NCI-H146 treated with DMSO at 0.1 percent for 48 hours (cell line): Measurements from ENCODE around the gene TAF1D.

ENCODE experiments used
- DNase-seq: peaks from one replicate; lab custom pipeline; 2025; ENCODE audit not compliant: unreplicated experiment; lab: John Stamatoyannopoulos, UW

The TAF1D gene

GRCh38 chr11:93727985-93728791 is 13.1 kb downstream of the TAF1D start:
- no peak for DNase-seq

GRCh38 chr11:93724089-93724488 is 17.2 kb downstream of the TAF1D start:
- DNase-seq = no peak

- DNase-seq = no peak
Observed at GRCh38 chr11:93720522-93720921, 20.8 kb downstream of the TAF1D start.

- no peak for DNase-seq
Observed at GRCh38 chr11:93719310-93719709, 22.0 kb downstream of the TAF1D start.

- no peak for DNase-seq
Observed at GRCh38 chr11:93718057-93718563, 23.2 kb downstream of the TAF1D start.

GRCh38 chr11:93717501-93717900 is 23.8 kb downstream of the TAF1D start:
- DNase-seq = no peak

- DNase-seq = no peak
Observed at GRCh38 chr11:93715797-93716396, 25.4 kb downstream of the TAF1D start.

GRCh38 chr11:93712678-93713077 is 28.6 kb downstream of the TAF1D start:
- no peak for DNase-seq

- no peak for DNase-seq
Observed at GRCh38 chr11:93710239-93710638, 31.1 kb downstream of the TAF1D start.

GRCh38 chr11:93704237-93704636 is 37.1 kb downstream of the TAF1D start:
- no peak for DNase-seq

- DNase-seq = no peak
Observed at GRCh38 chr11:93700830-93701229, 40.5 kb downstream of the TAF1D start.

GRCh38 chr11:93697611-93698010 is 43.7 kb downstream of the TAF1D start:
- DNase-seq = no peak

- no peak for DNase-seq
Observed at GRCh38 chr11:93694557-93694956, 46.7 kb downstream of the TAF1D start.

GRCh38 chr11:93694109-93694508 is 47.2 kb downstream of the TAF1D start:
- DNase-seq = no peak

GRCh38 chr11:93689240-93689639 is 52.1 kb downstream of the TAF1D start:
- no peak for DNase-seq

GRCh38 chr11:93686812-93687211 is 54.5 kb downstream of the TAF1D start:
- no peak for DNase-seq

GRCh38 chr11:93686226-93686625 is 55.1 kb downstream of the TAF1D start:
- DNase-seq = no peak
